Keratinocyte (primary cell): Measurements from ENCODE around the gene FAM120A. TPM values are rescaled to one million over a fixed set of nuclear protein-coding genes. Genes with fewer than 3 reads are reported as not detected.

ENCODE experiments used
- DNase-seq: peaks from one replicate; pipeline ENCODE4 v3.0.0-alpha.2; 2011; ENCODE audit warnings: low read depth, missing footprints, low spot score
- FAIRE-seq: peaks from 2 replicates; lab custom pipeline; 2011; peaks lifted over from hg19 to GRCh38; lab: Jason Lieb, UNC
- H2AFZ ChIP-seq: 2 replicates; pipeline ENCODE4 v1.6.0; 2012; ENCODE audit warnings: low read length, control low read depth, inconsistent platforms; ENCODE audit not compliant: control insufficient read depth
- H3K27ac ChIP-seq: 2 replicates; pipeline ENCODE4 v1.5.1; 2011; ENCODE audit warnings: low read length; ENCODE audit not compliant: control insufficient read depth, insufficient read depth
- H3K27me3 ChIP-seq: 3 replicates; pipeline ENCODE4 v1.6.0; 2011; ENCODE audit warnings: low read length; ENCODE audit not compliant: control insufficient read depth, insufficient read depth; ENCODE audit errors: extremely low read depth
- H3K36me3 ChIP-seq, 2 experiments: 2 replicates in 1 of 2; 3 replicates in 1 of 2; pipeline ENCODE4 v1.5.1; 2011; ENCODE audit warnings: low read length in 2 of 2, mild to moderate bottlenecking in 1 of 2; ENCODE audit not compliant: control insufficient read depth in 2 of 2, insufficient read depth in 2 of 2; ENCODE audit errors: extremely low read depth in 1 of 2
- H3K4me1 ChIP-seq: 3 replicates; pipeline ENCODE4 v1.5.1; 2011; ENCODE audit warnings: low read length; ENCODE audit not compliant: control insufficient read depth, insufficient read depth; ENCODE audit errors: extremely low read depth
- H3K4me2 ChIP-seq: 3 replicates; pipeline ENCODE4 v1.6.0; 2011; ENCODE audit warnings: low read depth, low read length; ENCODE audit not compliant: control insufficient read depth, insufficient read depth; ENCODE audit errors: extremely low read depth
- H3K4me3 ChIP-seq, 3 experiments: fragments of 200-600 bp in 1 of 3; sonication (generic) in 1 of 3; 2 replicates in 2 of 3; 3 replicates in 1 of 3; pipeline ENCODE4 v1.5.1; 2011 to 2016; ENCODE audit warnings: low read length in 3 of 3, mild to moderate bottlenecking in 3 of 3, control low read depth in 2 of 3, inconsistent platforms in 1 of 3, low read depth in 1 of 3, mixed read lengths in 1 of 3, mixed run types in 1 of 3, moderate library complexity in 1 of 3; ENCODE audit not compliant: control insufficient read depth in 2 of 3, insufficient read depth in 2 of 3; ENCODE audit errors: extremely low read depth in 1 of 3
- H3K79me2 ChIP-seq: 2 replicates; pipeline ENCODE4 v1.6.0; 2012; ENCODE audit warnings: low read length; ENCODE audit not compliant: control insufficient read depth, insufficient read depth
- H3K9ac ChIP-seq: 3 replicates; pipeline ENCODE4 v1.6.0; 2011; ENCODE audit warnings: low read length; ENCODE audit not compliant: control insufficient read depth, insufficient read depth; ENCODE audit errors: extremely low read depth
- H3K9me1 ChIP-seq: 3 replicates; pipeline ENCODE4 v1.6.0; 2011; ENCODE audit warnings: low read length; ENCODE audit not compliant: control insufficient read depth, insufficient read depth; ENCODE audit errors: extremely low read depth
- H3K9me3 ChIP-seq: 2 replicates; pipeline ENCODE4 v1.5.1; 2012; ENCODE audit warnings: low read depth, low read length; ENCODE audit not compliant: control insufficient read depth
- H4K20me1 ChIP-seq: 3 replicates; pipeline ENCODE4 v1.6.0; 2011; ENCODE audit warnings: low read length; ENCODE audit not compliant: control insufficient read depth, insufficient read depth; ENCODE audit errors: extremely low read depth
- CTCF ChIP-seq, 3 experiments: IDR thresholded peaks in 1 of 3; conservative IDR thresholded peaks in 1 of 3; optimal IDR thresholded peaks in 1 of 3; 2 replicates in 2 of 3; 3 replicates in 1 of 3; pipeline versions ENCODE3 to v1.5.1; 2011; ENCODE audit warnings: low read length in 3 of 3, mild to moderate bottlenecking in 3 of 3, moderate library complexity in 2 of 3, control low read depth in 1 of 3, inconsistent platforms in 1 of 3; ENCODE audit not compliant: insufficient read depth in 2 of 3; ENCODE audit errors: extremely low read depth in 1 of 3
- EZH2 ChIP-seq: IDR thresholded peaks from one replicate; pipeline ENCODE4 v1.6.1; 2012; ENCODE audit warnings: inconsistent platforms, mild to moderate bottlenecking, low read length, moderate library complexity
- dilution Hi-C: fragments of 300-500 bp; cut with MboI; formaldehyde crosslinking; loops from one replicate; pipeline ENCODE4 v1.7.0; 2020; ENCODE audit warnings: low sequenced_read_pairs; ENCODE audit not compliant: extremely low pct_ligation_motif_present
- polyA plus RNA-seq, 5 experiments: library from polyadenylated mRNA; depleted of rRNA in 3 of 5; stranded (reverse) in 3 of 5; stranded (forward) in 1 of 5; unstranded in 1 of 5; fragments of >200 nt; gene quantifications; 1 replicate in 1 of 5; 2 replicates in 3 of 5; 3 replicates in 1 of 5; pipeline versions ENCODE4 v1.2.1 to v1.2.3, GENCODE V29; 2011 to 2012; ENCODE audit warnings: missing spikeins in 2 of 5, low read depth in 1 of 5, low replicate concordance in 1 of 5

Gene FAM120A
- polyA plus RNA-seq, 1 donor (not counting 4 experiments of a cell fraction or from before 2014, with no cell fraction given) = 79.2 TPM

- no peak overlapping the region for H3K4me3 ChIP-seq
- peaks cover 2% of the 10 kb centered on the region for H4K20me1 ChIP-seq
- H3K36me3 ChIP-seq = peaks cover 30 to 37% of the 10 kb centered on the region in 2 experiments
- peaks cover 2% of the 10 kb centered on the region for H3K9me1 ChIP-seq
- no peaks in the 10 kb centered on the region for H3K9me3 ChIP-seq
- no peak overlapping the region for H3K9ac ChIP-seq
- H2AFZ ChIP-seq = no peak overlapping the region
- peaks cover 3% of the 10 kb centered on the region for H3K4me1 ChIP-seq
- H3K79me2 ChIP-seq = peaks cover 6% of the 10 kb centered on the region
- no peak for TF ChIP-seq EZH2
- no peak for TF ChIP-seq CTCF (optimal IDR thresholded peaks at IDR 0.05 in 1 of 3, IDR thresholded peaks at IDR 0.05 in 1 of 3, conservative IDR thresholded peaks at IDR 0.05 in 1 of 3; ENCODE audit: extremely low read depth in 1 of 3, insufficient read depth in 2 of 3, low read length in 3 of 3)
- DNase-seq (no peak), FAIRE-seq (no peak)
- no peak overlapping the region for H3K27ac ChIP-seq
- no peak overlapping the region for H3K4me2 ChIP-seq
- dilution Hi-C loops = no loop called here
- H3K27me3 ChIP-seq = no peaks in the 10 kb centered on the region
Observed at GRCh38 chr9:93536167-93536566, 84.7 kb downstream of the FAM120A start.

DNA sequence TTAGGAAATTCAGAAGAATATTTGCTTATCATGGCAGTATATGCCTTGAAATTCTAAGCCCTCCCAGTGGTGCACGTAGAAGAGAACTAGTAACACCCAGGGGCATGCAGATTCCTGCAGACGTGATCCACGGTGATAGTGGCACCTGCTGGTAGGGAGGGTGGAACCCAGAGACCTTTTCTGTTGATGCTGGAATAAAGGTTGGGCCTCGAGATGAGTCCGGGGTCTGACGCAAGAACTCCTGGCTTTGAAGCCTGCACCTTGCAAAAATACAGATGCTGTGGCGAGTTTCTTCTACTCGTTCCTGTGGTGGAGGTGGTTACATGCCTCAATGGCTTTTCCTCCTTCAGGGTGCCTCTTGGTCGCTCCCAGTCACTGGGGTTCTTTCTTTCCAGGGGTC lies 85.4 kb downstream of the FAM120A start:
- H3K27ac ChIP-seq = no peak overlapping the region
- no peak overlapping the region for H2AFZ ChIP-seq
- H3K4me1 ChIP-seq = peaks cover 9% of the 10 kb centered on the region
- dilution Hi-C loops = no loop called here
- H4K20me1 ChIP-seq = peaks cover 2% of the 10 kb centered on the region
- H3K4me3 ChIP-seq = no peak overlapping the region
- no peak overlapping the region for H3K4me2 ChIP-seq
- DNase-seq (no peak), FAIRE-seq (no peak)
- TF ChIP-seq EZH2 (no peak), CTCF (optimal IDR thresholded peaks at IDR 0.05 in 1 of 3, IDR thresholded peaks at IDR 0.05 in 1 of 3, conservative IDR thresholded peaks at IDR 0.05 in 1 of 3; ENCODE audit: extremely low read depth in 1 of 3, insufficient read depth in 2 of 3, low read length in 3 of 3) (no peak)
- H3K27me3 ChIP-seq = no peaks in the 10 kb centered on the region
- peaks cover 7% of the 10 kb centered on the region for H3K79me2 ChIP-seq
- no peak overlapping the region for H3K9ac ChIP-seq
- H3K9me3 ChIP-seq = no peaks in the 10 kb centered on the region
- peaks cover 2% of the 10 kb centered on the region for H3K9me1 ChIP-seq
- peaks cover 32 to 34% of the 10 kb centered on the region in 2 experiments for H3K36me3 ChIP-seq
